ENCODE data around the gene FAR2.

Gene FAR2

GRCh38 chr12:29320295-29321085, 171.4 kb downstream of the FAR2 start:
- CTCF ChIA-PET: interaction anchor here (1.2 to 1.8 kb wide), 4 partner anchors 10 to 248 kb away, joined by 3 to 8 read pairs (median 4); no protein-coding TSS in a partner anchor
- H3K4me3 ChIP-seq (ENCODE audit: low read depth, low read length): no peak overlapping the region
- no peak for TF ChIP-seq CTCF (IDR thresholded peaks at IDR 0.05; ENCODE audit: insufficient read depth, low read length, missing control alignments)
- peak; percentile 82 for DNase-seq (ENCODE audit: low read depth, low spot score)
- POLR2A ChIA-PET: no interaction called here

- CTCF ChIA-PET: interaction anchor here (1.0 to 1.8 kb wide), 2 partner anchors 9 to 248 kb away, joined by 3 to 8 read pairs; no protein-coding TSS in a partner anchor
- DNase-seq (ENCODE audit: low read depth, low spot score): no peak
- H3K4me3 ChIP-seq (ENCODE audit: low read depth, low read length): no peak overlapping the region
- no peak for TF ChIP-seq CTCF (IDR thresholded peaks at IDR 0.05; ENCODE audit: insufficient read depth, low read length, missing control alignments)
- POLR2A ChIA-PET: no interaction called here
Measured at GRCh38 chr12:29322157-29322556, 173.1 kb downstream of the FAR2 start.

- DNase-seq (ENCODE audit: low read depth, low spot score): no peak
- CTCF ChIA-PET: interaction anchor here (1.1 to 1.4 kb wide), 3 partner anchors 12 to 20 kb away, joined by 4 to 9 read pairs (median 6); no protein-coding TSS in a partner anchor
- no peak for TF ChIP-seq CTCF (IDR thresholded peaks at IDR 0.05; ENCODE audit: insufficient read depth, low read length, missing control alignments)
- H3K4me3 ChIP-seq (ENCODE audit: low read depth, low read length): no peak overlapping the region
- POLR2A ChIA-PET: no interaction called here
Measured at GRCh38 chr12:29329411-29329810, 180.3 kb downstream of the FAR2 start.

- no peak for DNase-seq (ENCODE audit: low read depth, low spot score)
- no peak overlapping the region for H3K4me3 ChIP-seq (ENCODE audit: low read depth, low read length)
- ChIA-PET CTCF (no interaction called here), POLR2A (no interaction called here)
- TF ChIP-seq CTCF (IDR thresholded peaks at IDR 0.05; ENCODE audit: insufficient read depth, low read length, missing control alignments): no peak
Measured at GRCh38 chr12:29333178-29333577, 184.1 kb downstream of the FAR2 start.

- no peak for DNase-seq (ENCODE audit: low read depth, low spot score)
- TF ChIP-seq CTCF (IDR thresholded peaks at IDR 0.05; ENCODE audit: insufficient read depth, low read length, missing control alignments): no peak
- ChIA-PET CTCF (interaction anchor here (1.7 kb wide), 1 partner anchor 262 kb away, joined by 6 read pairs; no protein-coding TSS in a partner anchor), POLR2A (no interaction called here)
- H3K4me3 ChIP-seq (ENCODE audit: low read depth, low read length): no peak overlapping the region
Measured at GRCh38 chr12:29334937-29335336, 185.9 kb downstream of the FAR2 start.

GRCh38 chr12:29337325-29337724, 188.2 kb downstream of the FAR2 start:
- no peak for DNase-seq (ENCODE audit: low read depth, low spot score)
- H3K4me3 ChIP-seq (ENCODE audit: low read depth, low read length): no peak overlapping the region
- TF ChIP-seq CTCF (IDR thresholded peaks at IDR 0.05; ENCODE audit: insufficient read depth, low read length, missing control alignments): no peak
- ChIA-PET CTCF (no interaction called here), POLR2A (no interaction called here)
